ENCODE data around the gene ATP4A. TPM values are rescaled to one million over a fixed set of nuclear protein-coding genes. Genes with fewer than 3 reads are reported as not detected.

ATP4A gene
- total RNA-seq, 1 donor from 2014 or later = not detected

DNA sequence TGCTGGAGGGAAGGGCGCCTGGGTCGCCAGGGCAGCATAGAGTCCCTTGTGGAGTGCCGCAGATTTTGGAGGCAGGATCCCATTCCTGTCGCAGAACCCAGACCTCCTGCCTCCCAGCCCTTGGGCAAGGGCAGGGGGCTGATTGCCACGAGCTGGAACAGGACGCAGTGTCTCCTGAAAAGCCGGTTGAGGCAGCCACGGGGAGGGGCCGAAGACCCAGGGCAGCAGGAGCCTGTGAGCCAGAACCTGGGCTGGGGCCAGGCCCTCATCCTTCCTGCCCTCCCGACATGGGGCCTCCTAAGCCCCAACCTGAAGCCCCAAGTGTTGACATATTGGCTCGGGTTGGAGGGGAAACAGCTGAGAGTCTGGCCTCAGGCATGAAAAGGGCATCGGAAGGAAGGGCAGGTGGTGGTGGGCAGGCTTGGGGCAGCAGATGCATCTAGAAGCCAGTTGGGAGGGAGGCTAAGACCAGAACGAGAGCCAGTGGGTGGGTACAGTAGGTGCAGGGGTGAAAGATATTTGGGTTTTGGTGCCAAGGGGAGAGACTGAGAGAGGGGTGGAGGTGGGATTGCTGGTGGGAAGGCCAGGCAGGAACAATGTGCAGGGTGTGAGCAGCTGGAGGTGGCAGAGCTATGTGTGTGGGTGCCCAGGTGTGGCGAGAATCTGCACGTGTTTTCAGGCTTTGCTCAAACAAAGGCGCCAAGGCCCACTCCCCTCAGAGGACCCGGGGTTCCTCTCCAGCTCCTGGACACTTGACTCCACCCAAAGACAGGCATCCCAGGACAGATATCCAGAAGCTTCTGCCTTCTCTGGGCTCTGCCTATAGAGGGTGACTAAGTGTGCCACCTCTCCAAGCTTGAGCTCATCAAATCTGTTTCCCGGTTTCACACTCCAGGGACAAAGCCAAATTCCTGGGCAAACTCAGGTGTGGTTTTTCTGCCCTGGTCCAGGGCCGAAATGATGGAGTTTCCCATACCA is 33.9 kb downstream of the ATP4A start:
- Histone ChIP-seq H3K36me3 (no peaks in the 10 kb centered on the region), H3K4me1 (peaks cover 5% of the 10 kb centered on the region), H3K9me3 (no peaks in the 10 kb centered on the region), H3K27ac (no peak overlapping the region), H3K4me3 (no peak overlapping the region), H3K27me3 (peaks cover 72% of the 10 kb centered on the region)
- intact Hi-C loops (cut with DNase I) = no loop called here
- DNase-seq (no peak), ATAC-seq (no peak)
- TF ChIP-seq, protein P1, sequence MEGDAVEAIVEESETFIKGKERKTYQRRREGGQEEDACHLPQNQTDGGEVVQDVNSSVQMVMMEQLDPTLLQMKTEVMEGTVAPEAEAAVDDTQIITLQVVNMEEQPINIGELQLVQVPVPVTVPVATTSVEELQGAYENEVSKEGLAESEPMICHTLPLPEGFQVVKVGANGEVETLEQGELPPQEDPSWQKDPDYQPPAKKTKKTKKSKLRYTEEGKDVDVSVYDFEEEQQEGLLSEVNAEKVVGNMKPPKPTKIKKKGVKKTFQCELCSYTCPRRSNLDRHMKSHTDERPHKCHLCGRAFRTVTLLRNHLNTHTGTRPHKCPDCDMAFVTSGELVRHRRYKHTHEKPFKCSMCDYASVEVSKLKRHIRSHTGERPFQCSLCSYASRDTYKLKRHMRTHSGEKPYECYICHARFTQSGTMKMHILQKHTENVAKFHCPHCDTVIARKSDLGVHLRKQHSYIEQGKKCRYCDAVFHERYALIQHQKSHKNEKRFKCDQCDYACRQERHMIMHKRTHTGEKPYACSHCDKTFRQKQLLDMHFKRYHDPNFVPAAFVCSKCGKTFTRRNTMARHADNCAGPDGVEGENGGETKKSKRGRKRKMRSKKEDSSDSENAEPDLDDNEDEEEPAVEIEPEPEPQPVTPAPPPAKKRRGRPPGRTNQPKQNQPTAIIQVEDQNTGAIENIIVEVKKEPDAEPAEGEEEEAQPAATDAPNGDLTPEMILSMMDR (IDR thresholded peaks at IDR 0.05) = no peak

DNA sequence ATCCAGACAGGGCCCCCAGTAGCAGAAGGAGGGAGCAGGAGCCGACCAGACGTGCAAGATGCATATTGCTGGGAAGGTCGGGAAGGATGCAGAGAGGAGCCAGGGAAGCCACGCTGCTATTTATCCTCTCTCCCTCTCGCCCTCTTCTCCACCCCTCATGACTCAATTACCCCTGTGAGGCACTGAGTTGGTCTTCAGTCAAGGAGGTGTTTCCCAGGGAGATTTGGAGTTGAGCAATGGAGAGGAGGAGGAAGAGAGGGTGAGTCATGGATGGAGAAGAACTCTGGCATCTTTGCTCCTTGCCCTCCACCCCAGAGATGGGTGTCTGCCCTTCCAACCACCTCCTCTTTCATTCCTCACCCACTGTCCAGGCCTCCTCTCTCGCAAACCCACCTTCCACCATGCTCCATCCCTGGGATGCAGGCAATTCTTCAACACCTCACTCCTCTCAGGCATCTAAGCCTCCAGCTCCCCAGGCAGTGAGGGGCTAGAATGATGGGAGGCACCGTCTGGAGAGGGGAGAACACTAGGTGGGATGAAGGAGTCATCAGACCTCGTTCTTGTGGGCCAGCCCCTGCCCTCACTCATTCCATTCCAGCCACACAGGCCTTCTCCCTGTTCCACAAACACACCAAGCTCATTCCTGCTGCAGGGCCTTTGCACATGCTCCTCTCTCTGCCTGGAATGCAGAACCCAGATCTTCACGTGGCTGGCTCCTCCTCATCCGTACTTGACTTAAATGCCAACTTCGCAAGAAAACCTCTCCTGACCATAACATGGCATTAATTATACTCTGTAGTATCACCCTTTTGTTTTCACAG is 35.0 kb downstream of the ATP4A start, which contains the start of gene SBSN:
Gene SBSN (minus strand): TSS at position 94 of the 821 bp plus-strand sequence. CDS start 30 bp downstream, at position 64.
- TF ChIP-seq, protein P1 (IDR thresholded peaks at IDR 0.05) = no peak
- H3K9me3 ChIP-seq = no peaks in the 10 kb centered on the region
- no peak within 1 kb of the TSS for H3K27ac ChIP-seq
- no peak within 1 kb of the TSS for H3K4me3 ChIP-seq
- no peaks in the 10 kb centered on the region for H3K36me3 ChIP-seq
- ATAC-seq (no peak), DNase-seq (no peak)
- intact Hi-C loops (cut with DNase I) = no loop called here
- peaks cover under 1% of the 10 kb centered on the region for H3K4me1 ChIP-seq
- peaks cover 61% of the 10 kb centered on the region for H3K27me3 ChIP-seq

DNA sequence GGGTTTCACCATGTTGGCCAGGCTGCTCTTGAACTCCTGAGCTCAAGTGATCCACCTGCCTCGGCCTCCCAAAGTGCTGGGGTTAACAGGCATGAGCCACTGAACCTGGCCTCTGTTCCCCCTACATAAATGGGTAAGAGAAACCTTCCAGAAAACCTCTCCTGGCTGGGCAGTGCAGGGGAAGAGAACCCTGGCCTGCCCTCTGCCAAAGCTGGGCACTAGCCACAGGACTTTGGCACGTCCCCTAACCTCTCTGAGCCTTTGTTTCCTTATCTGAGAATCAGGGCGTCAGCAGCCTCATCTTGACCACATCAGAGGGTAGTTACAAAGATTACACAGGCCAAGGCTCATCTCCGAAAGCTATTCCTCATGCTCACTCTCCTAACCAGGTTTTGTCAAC is 37.6 kb downstream of the ATP4A start:
- H3K27me3 ChIP-seq = peaks cover 35% of the 10 kb centered on the region
- H3K36me3 ChIP-seq = no peaks in the 10 kb centered on the region
- no peaks in the 10 kb centered on the region for H3K9me3 ChIP-seq
- no peaks in the 10 kb centered on the region for H3K4me1 ChIP-seq
- no peak for ATAC-seq
- TF ChIP-seq, protein P1 (IDR thresholded peaks at IDR 0.05) = no peak
- H3K27ac ChIP-seq = no peak overlapping the region
- intact Hi-C loops (cut with DNase I) = no loop called here
- DNase-seq = no peak
- H3K4me3 ChIP-seq = no peak overlapping the region

DNA sequence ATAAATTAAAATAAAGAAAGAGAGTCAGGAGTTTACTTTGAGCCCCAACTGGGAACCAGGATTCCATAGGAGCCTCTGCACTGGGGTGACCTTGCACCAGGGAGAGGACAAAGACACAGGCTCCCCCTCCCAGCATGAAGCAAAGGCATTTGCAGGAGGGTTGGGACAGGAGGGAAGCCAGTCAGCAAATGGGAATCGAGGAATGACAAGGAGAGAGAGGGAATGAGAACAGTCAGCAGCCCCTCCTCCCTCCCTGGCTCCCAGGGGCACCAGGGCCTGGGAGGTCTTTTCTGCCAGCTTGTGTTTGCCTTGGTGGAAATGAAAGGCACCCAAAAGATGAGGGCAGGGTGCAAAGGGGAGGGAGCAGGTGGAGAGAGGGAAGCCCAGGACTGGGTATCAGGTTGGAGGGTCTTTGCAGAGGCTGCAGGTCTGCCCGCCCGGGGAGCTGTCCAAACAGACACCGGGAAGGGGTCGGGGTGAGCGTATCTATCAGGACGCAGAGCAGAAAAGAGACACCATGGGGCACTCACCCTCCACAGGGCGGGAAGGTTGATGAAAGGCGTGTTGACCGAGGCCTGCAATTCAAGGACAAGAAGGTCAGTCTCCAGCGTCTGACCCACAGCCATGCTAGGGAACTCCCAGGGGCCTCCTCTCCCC is 39.1 kb downstream of the ATP4A start:
- Histone ChIP-seq H3K27me3 (peaks cover 21% of the 10 kb centered on the region), H3K4me3 (no peak overlapping the region), H3K4me1 (no peaks in the 10 kb centered on the region), H3K36me3 (no peaks in the 10 kb centered on the region), H3K9me3 (no peaks in the 10 kb centered on the region), H3K27ac (no peak overlapping the region)
- intact Hi-C loops (cut with DNase I) = no loop called here
- TF ChIP-seq, protein P1 (IDR thresholded peaks at IDR 0.05) = no peak
- DNase-seq (no peak), ATAC-seq (no peak)

DNA sequence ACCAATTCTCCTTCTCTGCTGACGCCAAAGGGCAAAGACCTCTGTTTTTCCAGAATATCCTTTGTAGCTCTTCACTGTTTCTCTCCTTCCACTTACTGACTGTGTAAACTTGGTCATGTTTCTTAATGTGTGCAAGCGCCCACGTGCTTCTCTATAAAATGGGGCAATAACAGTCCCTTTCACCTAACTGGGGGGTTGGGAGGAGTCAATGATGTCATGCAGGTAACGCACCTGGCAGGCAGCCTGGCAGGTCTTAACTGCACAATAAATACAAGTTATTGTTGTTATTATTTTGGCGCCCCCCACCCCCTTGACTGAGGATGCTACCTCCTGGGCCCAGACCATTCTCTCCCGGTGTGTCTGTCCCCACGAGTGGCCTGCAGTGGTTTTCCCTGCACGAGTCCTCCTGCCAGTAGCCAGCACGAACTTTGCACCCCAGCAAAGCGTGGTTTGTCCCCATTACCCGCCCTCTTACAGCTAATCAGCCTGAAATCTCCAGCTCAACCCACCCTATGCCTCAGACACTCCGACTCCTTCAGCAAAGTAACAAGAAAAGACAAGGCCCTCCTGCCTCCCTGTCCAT is 40.6 kb downstream of the ATP4A start:
- H3K27ac ChIP-seq = no peak overlapping the region
- DNase-seq (no peak), ATAC-seq (no peak)
- H3K36me3 ChIP-seq = no peaks in the 10 kb centered on the region
- intact Hi-C loops (cut with DNase I) = no loop called here
- TF ChIP-seq, protein P1 (IDR thresholded peaks at IDR 0.05) = no peak
- no peak overlapping the region for H3K4me3 ChIP-seq
- no peaks in the 10 kb centered on the region for H3K9me3 ChIP-seq
- H3K4me1 ChIP-seq = no peaks in the 10 kb centered on the region
- H3K27me3 ChIP-seq = peaks cover 18% of the 10 kb centered on the region
